ENCODE measurements around the gene PTPRN2.

The PTPRN2 gene

DNA sequence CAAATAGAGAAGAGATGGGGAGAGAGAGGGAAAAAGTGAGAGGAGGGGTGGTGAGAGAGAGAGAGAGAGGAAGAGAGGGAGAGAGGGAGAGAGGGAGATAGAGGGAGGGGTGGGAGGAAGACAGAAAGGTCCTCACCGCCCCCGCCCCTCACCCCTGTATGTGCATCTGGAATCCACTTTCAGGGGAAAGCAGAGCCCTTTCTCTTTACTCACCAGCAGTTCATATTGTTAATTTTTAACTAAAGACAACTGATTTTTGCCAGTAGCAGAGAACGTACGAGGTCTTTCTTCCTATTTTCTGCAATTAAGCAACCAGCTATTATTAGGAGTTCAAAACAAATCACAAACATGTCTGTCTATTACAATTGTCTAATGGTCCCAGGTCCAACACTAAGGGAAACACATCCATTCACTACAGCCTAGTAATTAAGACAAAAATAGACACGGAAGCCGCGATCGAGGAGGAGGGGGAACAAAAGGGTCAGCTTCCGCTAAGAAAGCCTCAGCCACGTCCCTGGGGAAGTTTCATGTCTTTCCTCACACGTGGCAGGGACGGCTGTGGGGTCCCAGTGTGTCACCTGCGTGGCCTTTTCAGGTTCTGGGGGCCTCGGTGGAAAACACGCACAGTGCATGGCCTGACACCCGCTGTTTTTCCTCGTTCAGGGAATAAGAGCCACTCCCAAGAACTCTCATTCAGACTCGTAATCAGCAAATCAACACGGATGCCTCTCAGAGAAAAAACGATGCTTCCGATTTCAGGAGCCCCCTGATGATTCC lies 572.0 kb downstream of the PTPRN2 start:
- DNase-seq (ENCODE audit: low read depth in 2 of 2) = no peak

DNA sequence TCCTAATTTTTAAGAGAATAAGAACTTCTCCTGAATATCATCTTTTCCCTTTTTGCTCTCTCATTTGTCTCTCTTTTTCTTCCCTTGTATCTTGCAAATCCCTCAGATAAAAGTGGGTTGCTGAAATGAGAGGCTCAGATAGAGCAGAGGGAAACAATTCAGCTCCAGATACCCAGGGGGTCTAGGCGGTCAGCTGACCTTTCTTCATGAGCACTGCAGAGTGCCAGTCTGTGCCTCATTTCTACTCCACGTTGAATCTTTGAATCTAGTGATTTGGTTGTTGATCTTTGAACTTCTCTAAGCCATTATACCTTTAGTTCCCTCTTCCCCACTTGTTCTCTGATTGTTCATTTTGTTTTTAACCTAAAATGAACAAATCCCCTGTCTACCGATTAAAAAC lies 572.6 kb downstream of the PTPRN2 start:
- no peak for DNase-seq (ENCODE audit: low read depth in 2 of 2)

DNA sequence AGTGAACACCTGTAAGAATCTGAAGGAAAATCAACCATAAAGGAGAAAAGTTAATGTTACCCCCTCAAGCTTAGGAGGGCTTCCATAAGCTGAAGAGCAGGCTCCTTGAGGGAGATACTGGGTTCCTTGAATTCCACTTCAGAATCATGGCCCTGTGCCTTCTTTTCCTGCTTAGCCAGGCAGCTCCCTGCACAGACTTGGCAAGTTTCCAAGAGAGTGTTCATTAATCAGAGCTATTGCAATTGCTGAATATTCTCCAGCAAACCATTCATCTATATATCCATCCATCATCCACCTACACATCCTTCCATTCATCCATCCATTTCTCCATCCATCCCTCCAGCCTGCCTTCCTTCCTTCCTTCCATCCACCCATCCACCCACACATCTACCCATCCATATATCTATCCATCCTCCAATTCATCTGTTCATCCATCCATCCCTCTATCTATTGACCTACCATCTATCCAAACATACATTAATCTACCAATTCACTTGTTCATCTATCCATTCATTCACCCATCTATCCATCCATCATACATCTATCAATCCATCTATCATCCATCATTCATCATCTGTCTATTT lies 574.4 kb downstream of the PTPRN2 start:
- DNase-seq (ENCODE audit: low read depth in 2 of 2) = no peak

DNA sequence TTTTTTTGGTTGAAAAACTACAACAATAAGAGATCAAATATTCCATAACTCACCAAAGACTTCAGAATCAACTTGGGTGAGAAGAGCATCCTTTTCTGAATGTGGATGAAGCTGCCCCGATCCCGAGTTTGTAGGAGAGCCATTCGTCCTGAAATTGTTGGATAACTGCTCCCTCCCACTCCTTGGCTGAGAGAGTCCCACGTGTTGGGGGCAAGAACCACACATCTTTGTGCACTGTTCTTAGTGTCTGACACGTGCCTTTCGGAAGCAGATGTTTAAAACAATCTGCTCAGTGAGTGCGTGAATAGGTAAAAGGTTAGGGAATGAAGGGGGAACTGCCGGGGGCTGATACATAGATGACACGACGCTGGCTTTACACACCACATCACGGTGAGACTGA lies 575.7 kb downstream of the PTPRN2 start:
- no peak for DNase-seq (ENCODE audit: low read depth in 2 of 2)

GRCh38 chr7:158010961-158011693 lies 576.5 kb downstream of the PTPRN2 start:
- DNase-seq (ENCODE audit: low read depth in 2 of 2) = no peak

DNA sequence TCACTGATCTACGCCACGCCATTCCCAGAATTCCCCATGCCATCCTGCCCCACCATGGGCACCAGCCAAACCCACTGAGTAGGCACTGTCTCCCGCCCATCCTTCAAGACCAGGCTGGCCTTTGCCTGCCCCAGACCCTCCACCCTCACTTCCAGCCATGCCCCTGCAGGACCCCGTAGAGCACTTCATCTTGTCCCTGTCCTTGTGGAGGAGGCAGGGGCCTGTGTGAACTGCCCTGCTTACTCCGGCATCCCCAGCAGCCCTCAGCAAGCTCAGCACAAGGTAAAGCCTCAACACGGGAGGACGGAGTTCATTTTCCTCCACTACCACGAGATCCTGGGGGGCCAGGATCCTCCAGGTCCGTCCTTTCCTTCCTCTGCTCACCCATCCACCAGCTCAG lies 577.7 kb downstream of the PTPRN2 start:
- DNase-seq (ENCODE audit: low read depth in 2 of 2) = no peak

GRCh38 chr7:158008267-158008666 lies 579.4 kb downstream of the PTPRN2 start:
- no peak for DNase-seq (ENCODE audit: low read depth in 2 of 2)

DNA sequence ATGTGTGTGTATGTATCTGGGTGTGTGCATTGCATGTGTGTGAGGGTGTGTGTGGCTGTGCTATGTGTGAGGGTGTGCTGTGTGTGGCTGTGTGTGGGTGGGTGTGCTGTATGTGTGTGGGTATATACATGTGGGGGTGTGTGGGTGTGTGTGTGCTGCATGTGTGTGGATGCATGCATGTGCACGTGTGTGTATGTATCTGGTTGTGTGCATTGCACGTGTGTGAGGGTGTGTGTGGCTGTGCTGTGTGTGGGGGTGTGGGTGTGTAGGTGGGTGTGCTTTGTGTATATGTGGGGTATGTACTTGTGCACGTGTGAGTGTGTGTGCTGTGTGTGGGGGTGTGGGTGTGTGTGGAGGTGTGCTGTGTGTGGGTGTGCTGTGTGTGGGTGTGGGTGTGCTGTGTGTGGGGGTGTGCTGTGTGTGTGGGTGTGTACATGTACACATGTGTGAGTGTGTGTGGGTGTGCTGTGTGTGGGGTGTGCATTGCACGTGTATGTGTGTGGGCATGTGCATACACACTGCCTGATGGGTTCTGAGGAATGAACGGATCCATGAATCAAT lies 579.8 kb downstream of the PTPRN2 start:
- DNase-seq (ENCODE audit: low read depth in 2 of 2) = no peak

- DNase-seq (ENCODE audit: low read depth in 2 of 2) = no peak
Measured at GRCh38 chr7:158006841-158007696, 580.6 kb downstream of the PTPRN2 start.

DNA sequence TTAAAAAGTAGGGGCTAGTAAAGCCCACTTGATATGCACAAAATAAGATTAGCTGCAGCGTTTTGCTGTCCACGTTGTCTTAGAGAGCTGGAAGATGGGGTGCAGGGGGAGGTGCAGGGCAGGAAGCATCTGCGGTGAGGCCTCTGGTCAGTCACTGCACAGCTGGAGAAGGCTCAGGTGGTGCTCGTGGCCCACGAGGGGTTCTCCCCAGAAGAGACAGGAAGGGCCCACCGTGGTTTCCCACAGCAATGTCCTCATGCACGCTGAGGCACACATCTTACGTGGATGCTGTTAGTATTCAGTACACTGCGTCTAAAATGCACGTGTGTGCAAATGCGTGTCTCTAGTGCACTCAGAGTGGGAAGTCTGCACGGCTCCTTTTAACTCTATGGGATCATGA lies 582.1 kb downstream of the PTPRN2 start:
- DNase-seq (ENCODE audit: low read depth in 2 of 2) = no peak

DNA sequence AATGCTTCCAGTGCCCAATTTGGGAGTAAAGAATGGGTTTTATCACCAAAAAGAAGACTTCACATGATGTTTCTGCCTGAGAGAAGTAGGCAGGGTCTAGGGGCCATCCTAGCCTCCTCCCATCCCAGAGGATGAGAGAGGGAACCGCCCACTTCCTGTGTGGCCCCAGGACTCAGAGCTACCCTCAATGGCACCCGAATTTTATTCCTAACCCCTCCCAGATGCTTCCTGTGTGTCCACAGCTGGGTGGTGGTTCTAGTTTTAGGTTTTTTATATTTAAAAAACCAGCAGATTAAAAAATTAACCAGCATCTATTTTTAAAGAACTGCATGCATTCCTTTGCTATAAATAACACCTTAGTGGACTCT lies 583.5 kb downstream of the PTPRN2 start:
- no peak for DNase-seq (ENCODE audit: low read depth in 2 of 2)

DNA sequence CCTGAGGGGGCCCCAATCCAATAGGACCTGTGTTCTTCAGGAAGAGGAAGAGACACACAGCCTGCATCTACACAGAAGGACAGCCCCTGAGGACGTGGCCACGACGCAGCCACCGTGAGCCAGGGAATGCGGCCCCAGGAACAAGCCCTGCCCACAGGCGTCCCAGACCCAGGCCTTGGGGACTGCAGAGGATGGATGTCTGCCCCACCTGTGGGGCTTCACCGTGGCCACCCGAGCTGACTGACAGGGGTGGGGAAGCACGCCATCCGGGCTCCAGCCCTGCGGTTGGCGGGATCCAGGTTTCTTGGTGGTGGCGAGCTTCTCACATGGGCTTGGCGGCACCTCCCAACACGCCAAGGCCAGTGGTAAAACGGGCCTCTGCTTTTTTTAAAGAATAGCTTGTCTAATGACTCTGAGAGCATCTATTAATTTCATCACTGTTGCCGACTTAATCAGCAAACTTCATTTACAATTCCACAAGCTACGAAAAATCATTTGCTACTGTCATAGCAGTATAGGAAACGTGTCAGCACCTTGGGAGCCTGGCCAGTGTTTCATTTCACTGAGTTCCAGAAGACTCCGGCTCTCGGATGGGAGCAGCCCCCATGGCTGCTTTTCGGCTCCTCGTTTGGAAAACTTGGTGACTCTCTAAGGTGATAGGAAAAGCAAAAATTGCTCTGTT lies 584.0 kb downstream of the PTPRN2 start:
- DNase-seq (ENCODE audit: low read depth in 2 of 2) = no peak

GRCh38 chr7:158002486-158003080 lies 585.0 kb downstream of the PTPRN2 start:
- no peak for DNase-seq (ENCODE audit: low read depth in 2 of 2)

GRCh38 chr7:158001621-158002320 lies 585.9 kb downstream of the PTPRN2 start:
- no peak for DNase-seq (ENCODE audit: low read depth in 2 of 2)

GRCh38 chr7:158001003-158001402 lies 586.6 kb downstream of the PTPRN2 start:
- DNase-seq (ENCODE audit: low read depth in 2 of 2) = no peak

DNA sequence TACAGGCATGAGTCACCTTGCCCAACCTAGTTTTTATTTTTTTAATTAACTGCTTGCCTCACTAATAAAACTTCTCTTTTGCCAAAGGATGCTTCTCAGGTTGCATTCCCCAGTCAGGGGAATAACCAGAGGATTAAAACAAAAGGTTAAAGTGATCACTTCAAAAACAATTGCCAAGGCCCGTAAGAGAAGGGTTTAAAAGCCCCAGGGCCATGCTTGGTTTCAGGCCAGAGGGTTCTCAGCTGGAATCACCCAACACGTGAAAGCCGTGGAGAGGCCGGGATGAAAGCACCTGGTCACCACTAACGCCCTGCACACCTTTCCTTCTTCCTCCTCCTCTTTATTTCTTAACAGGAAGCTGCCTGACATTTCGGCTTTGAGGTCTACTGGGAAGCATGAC lies 587.5 kb downstream of the PTPRN2 start:
- no peak for DNase-seq (ENCODE audit: low read depth in 2 of 2)

- no peak for DNase-seq (ENCODE audit: low read depth in 2 of 2)
Measured at GRCh38 chr7:157998884-157999552, 588.6 kb downstream of the PTPRN2 start.

GRCh38 chr7:157997471-157997870 lies 590.2 kb downstream of the PTPRN2 start:
- DNase-seq (ENCODE audit: low read depth in 2 of 2) = no peak

DNA sequence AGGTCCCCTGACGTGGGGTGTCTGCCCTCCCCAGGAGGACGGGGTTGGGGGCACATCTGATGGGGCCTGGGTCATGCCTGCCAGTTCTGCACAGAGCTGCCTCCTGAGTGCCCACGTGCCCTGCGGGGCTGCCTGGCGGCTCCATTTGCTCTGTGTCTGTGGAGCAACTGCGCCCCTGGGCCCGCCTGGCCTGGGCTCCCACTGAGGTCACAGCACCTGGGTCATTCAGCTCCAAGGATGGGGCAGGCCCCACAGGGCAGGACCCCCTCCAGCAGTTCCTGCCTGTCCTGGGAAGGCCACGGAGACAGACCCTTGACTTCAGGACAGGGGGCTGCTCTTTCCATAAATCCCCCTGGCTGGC lies 590.6 kb downstream of the PTPRN2 start:
- no peak for DNase-seq (ENCODE audit: low read depth in 2 of 2)

Measured in stimulated activated CD8-positive, alpha-beta memory T cell treated with anti-CD3 and anti-CD28 coated beads, Interleukin-15, amount 100 ng/mL, for 48 hours (primary cell).